Neural cell (in vitro differentiated cells): ENCODE data around the gene MPLKIP. TPM values are rescaled to one million over a fixed set of nuclear protein-coding genes. Genes with fewer than 3 reads are reported as not detected.
A peak's percentile ranks its signal among the peaks of the same experiment; 100 is the strongest.
"Not testable (repeated sequence)": the region's sequence is repeated elsewhere in the genome, so short reads cannot be mapped to it uniquely, and the experiment has no call there.

Source experiments
- H2AFZ ChIP-seq: fragments of 200-600, 300-800 bp; sonication (generic), shearing (Covaris generic); 2 replicates; pipeline ENCODE4 v1.6.0; 2014; ENCODE audit warnings: low read depth, mild to moderate bottlenecking, antibody characterized with exemption, low read length, moderate library complexity
- H3F3A ChIP-seq: fragments of 200-600 bp; shearing (Covaris generic); 2 replicates; pipeline ENCODE4 v1.6.1; 2016; ENCODE audit warnings: mild to moderate bottlenecking, moderate library complexity, mixed read lengths, antibody characterized with exemption, low read length; ENCODE audit not compliant: insufficient read depth, poor library complexity, severe bottlenecking
- H3K27ac ChIP-seq: fragments of 200-600, 300-800 bp; sonication (generic), shearing (Covaris generic); 2 replicates; pipeline ENCODE4 v1.5.1; 2014; ENCODE audit warnings: mild to moderate bottlenecking, low read length, moderate library complexity
- H3K27me3 ChIP-seq: fragments of 300-800, 200-600 bp; sonication (generic), shearing (Covaris generic); 2 replicates; pipeline ENCODE4 v1.6.0; 2014; ENCODE audit warnings: mild to moderate bottlenecking, low read depth, low read length, moderate library complexity; ENCODE audit not compliant: insufficient read depth
- H3K36me3 ChIP-seq: fragments of 300-800, 200-600 bp; sonication (generic), shearing (Covaris generic); 2 replicates; pipeline ENCODE4 v1.5.1; 2014; ENCODE audit warnings: mild to moderate bottlenecking, antibody characterized with exemption, low read length, moderate library complexity; ENCODE audit not compliant: insufficient read depth
- H3K4me2 ChIP-seq: fragments of 300-800, 200-600 bp; sonication (generic), shearing (Covaris generic); 2 replicates; pipeline ENCODE4 v1.6.0; 2014; ENCODE audit warnings: mild to moderate bottlenecking, low read length
- H3K4me3 ChIP-seq: fragments of 300-800, 200-600 bp; sonication (generic), shearing (Covaris generic); 2 replicates; pipeline ENCODE4 v1.5.1; 2014; ENCODE audit warnings: mild to moderate bottlenecking, low read length, moderate library complexity
- H3K79me2 ChIP-seq: fragments of 200-600 bp; shearing (Covaris generic); replicated peaks from 2 replicates; pipeline ENCODE4 v1.6.0; 2014; ENCODE audit warnings: mild to moderate bottlenecking, low read length, moderate library complexity; ENCODE audit not compliant: insufficient read depth
- H3K9ac ChIP-seq: fragments of 300-800, 200-600 bp; sonication (generic), shearing (Covaris generic); 2 replicates; pipeline ENCODE4 v1.6.1; 2016; ENCODE audit warnings: mild to moderate bottlenecking, low read length, mixed read lengths
- H3K9me2 ChIP-seq: fragments of 200-600 bp; shearing (Covaris generic); 2 replicates; pipeline ENCODE4 v1.6.1; 2016; ENCODE audit warnings: mild to moderate bottlenecking, low read length, mixed read lengths; ENCODE audit not compliant: insufficient read depth
- H3K9me3 ChIP-seq: fragments of 200-600, 300-800 bp; sonication (generic), shearing (Covaris generic); 2 replicates; pipeline ENCODE4 v1.6.1; 2016; ENCODE audit warnings: mild to moderate bottlenecking, mixed run types, low read length, moderate library complexity, mixed read lengths
- H4K20me1 ChIP-seq: fragments of 200-600 bp; shearing (Covaris generic); 2 replicates; pipeline ENCODE4 v1.6.1; 2016; ENCODE audit warnings: mild to moderate bottlenecking, mixed run types; ENCODE audit not compliant: insufficient read depth
- CTCF ChIP-seq: fragments of 450-650 bp; IDR thresholded peaks from 2 replicates; pipeline ENCODE4 v1.5.1; 2014; ENCODE audit warnings: antibody characterized with exemption, mild to moderate bottlenecking, moderate library complexity; ENCODE audit not compliant: poor library complexity, severe bottlenecking
- EP300 ChIP-seq: fragments of 450-650 bp; conservative IDR thresholded peaks from 2 replicates; pipeline ENCODE4 v1.6.1; 2014; ENCODE audit warnings: antibody characterized with exemption, mild to moderate bottlenecking, moderate library complexity; ENCODE audit not compliant: poor library complexity, severe bottlenecking
- EZH2 ChIP-seq: fragments of 200-600, 300-800 bp; shearing (Covaris generic), sonication (generic); IDR thresholded peaks from 2 replicates; pipeline ENCODE4 v1.6.1; 2014; ENCODE audit warnings: antibody characterized with exemption, low read length, borderline replicate concordance, mild to moderate bottlenecking; ENCODE audit not compliant: insufficient read depth, poor library complexity, severe bottlenecking
- MXI1 ChIP-seq: fragments of 450-650 bp; conservative IDR thresholded peaks from 2 replicates; pipeline ENCODE4 v1.6.1; 2014; ENCODE audit warnings: antibody characterized with exemption, mild to moderate bottlenecking; ENCODE audit not compliant: poor library complexity, severe bottlenecking
- POLR2AphosphoS5 ChIP-seq: IDR thresholded peaks from 2 replicates; pipeline ENCODE4 v1.6.1; 2012
- RAD21 ChIP-seq: fragments of 450-650 bp; conservative IDR thresholded peaks from 2 replicates; pipeline ENCODE4 v1.6.1; 2014; ENCODE audit warnings: antibody characterized with exemption, mild to moderate bottlenecking, moderate library complexity
- REST ChIP-seq: IDR thresholded peaks from 2 replicates; pipeline ENCODE4 v1.6.1; 2012; ENCODE audit warnings: borderline replicate concordance
- SMC3 ChIP-seq: fragments of 450-650 bp; conservative IDR thresholded peaks from 2 replicates; pipeline ENCODE4 v1.6.1; 2014; ENCODE audit warnings: antibody characterized with exemption, mild to moderate bottlenecking, moderate library complexity; ENCODE audit not compliant: poor library complexity
- TAF1 ChIP-seq: IDR thresholded peaks from 2 replicates; pipeline ENCODE4 v1.6.1; 2012; ENCODE audit warnings: low read depth
- polyA plus RNA-seq: library from polyadenylated mRNA; depleted of rRNA; stranded (reverse); fragments of >200 nt; gene quantifications from 2 replicates; pipeline ENCODE4 v1.2.3, GENCODE V29; 2014

MPLKIP gene
- polyA plus RNA-seq, 1 donor from 2014 or later, result 54.6 TPM

- Histone ChIP-seq H3K79me2 (peaks cover 33% of the 10 kb centered on the region), H3K27ac (peak overlapping the region; percentile 91), H3K4me3 (peak overlapping the region; percentile 94), H4K20me1 (no peaks in the 10 kb centered on the region), H3K4me2 (peak overlapping the region; percentile 85), H2AFZ (peak overlapping the region; percentile 98), H3F3A (no peaks in the 10 kb centered on the region), H3K36me3 (no peaks in the 10 kb centered on the region), H3K9me2 (no peaks in the 10 kb centered on the region), H3K27me3 (no peaks in the 10 kb centered on the region), H3K9me3 (no peaks in the 10 kb centered on the region), H3K9ac (peak overlapping the region; percentile 86)
- no peak for TF ChIP-seq EP300
These were observed 628 bp downstream of the MPLKIP start for GRCh38 chr7:40133561-40134427.

- Histone ChIP-seq H3K79me2 (no peaks in the 10 kb centered on the region), H3K9ac (no peak overlapping the region), H3K4me2 (no peak overlapping the region)
These were observed 11.5 kb downstream of the MPLKIP start for GRCh38 chr7:40122940-40123254.

GRCh38 chr7:40122100-40122939, 12.1 kb downstream of the MPLKIP start:
- H4K20me1 ChIP-seq, H3K79me2 ChIP-seq, H3K9ac ChIP-seq: not testable (repeated sequence)

More at GRCh38 chr7:40122940-40123254, 11.5 kb downstream of the MPLKIP start:
- H2AFZ ChIP-seq, result no peak overlapping the region
- no peaks in the 10 kb centered on the region for H3K9me3 ChIP-seq
- H3K4me3 ChIP-seq, result no peak overlapping the region
- no peak overlapping the region for H3K27ac ChIP-seq
- no peaks in the 10 kb centered on the region for H3K27me3 ChIP-seq
- TF ChIP-seq EP300 (no peak), POLR2AphosphoS5 (no peak), CTCF (no peak), SMC3 (no peak), MXI1 (no peak), TAF1 (no peak), EZH2 (no peak), RAD21 (no peak), REST (no peak)
- H3K36me3 ChIP-seq, result no peaks in the 10 kb centered on the region
- H4K20me1 ChIP-seq, result no peaks in the 10 kb centered on the region
- no peaks in the 10 kb centered on the region for H3K9me2 ChIP-seq
- H3F3A ChIP-seq, result no peaks in the 10 kb centered on the region

More at GRCh38 chr7:40122100-40122939, 12.1 kb downstream of the MPLKIP start:
- H3K27ac ChIP-seq, H3K36me3 ChIP-seq, H2AFZ ChIP-seq, H3K4me2 ChIP-seq, H3K9me2 ChIP-seq, H3K9me3 ChIP-seq, H3K4me3 ChIP-seq, H3F3A ChIP-seq, H3K27me3 ChIP-seq: not testable (repeated sequence)
